Stimulated activated memory B cell treated with anti-CD40 and anti-IgM and Interleukin-4, amounts not matched to agents 10 μg/mL and 1 μg/mL and 100 μg/mL, for 72 hours (primary cell): ENCODE data around the gene KIRREL3.

Experiments
- ATAC-seq: fragments of 150-1000 bp; cut with Tn5 transposase; 2 replicates; pipeline ENCODE4 v1.10.0; 2021
- H3K27ac Mint-ChIP-seq: one replicate; pipeline ENCODE4 v1.8.0; 2022; ENCODE audit warnings: mild to moderate bottlenecking, mixed read lengths
- H3K27me3 Mint-ChIP-seq: one replicate; pipeline ENCODE4 v1.8.0; 2022; ENCODE audit warnings: mixed read lengths
- H3K36me3 Mint-ChIP-seq: one replicate; pipeline ENCODE4 v1.8.0; 2022; ENCODE audit warnings: mixed read lengths
- H3K4me1 Mint-ChIP-seq: one replicate; pipeline ENCODE4 v1.8.0; 2022; ENCODE audit warnings: mixed read lengths
- H3K4me3 Mint-ChIP-seq: one replicate; pipeline ENCODE4 v1.8.0; 2022; ENCODE audit warnings: mild to moderate bottlenecking, moderate library complexity, mixed read lengths
- H3K9me3 Mint-ChIP-seq: one replicate; pipeline ENCODE4 v1.8.0; 2022; ENCODE audit warnings: mixed read lengths

KIRREL3 gene

GRCh38 chr11:127013550-127013949 lies 13.0 kb upstream of the KIRREL3 start:
- Mint-ChIP-seq H3K27ac (no peak overlapping the region), H3K9me3 (no peaks in the 10 kb centered on the region)

GRCh38 chr11:127006311-127006710 lies 5.7 kb upstream of the KIRREL3 start:
- no peak for ATAC-seq
- no peaks in the 10 kb centered on the region for H3K9me3 Mint-ChIP-seq
- peaks cover 7% of the 10 kb centered on the region for H3K27me3 Mint-ChIP-seq
- no peaks in the 10 kb centered on the region for H3K36me3 Mint-ChIP-seq
- H3K27ac Mint-ChIP-seq = no peak overlapping the region
- H3K4me3 Mint-ChIP-seq = no peak overlapping the region
- no peaks in the 10 kb centered on the region for H3K4me1 Mint-ChIP-seq

More at GRCh38 chr11:127013550-127013949, 13.0 kb upstream of the KIRREL3 start:
- no peaks in the 10 kb centered on the region for H3K36me3 Mint-ChIP-seq
- H3K27me3 Mint-ChIP-seq = no peaks in the 10 kb centered on the region
- no peak for ATAC-seq
- no peak overlapping the region for H3K4me3 Mint-ChIP-seq
- H3K4me1 Mint-ChIP-seq = no peaks in the 10 kb centered on the region

- H3K36me3 Mint-ChIP-seq = no peaks in the 10 kb centered on the region
- no peaks in the 10 kb centered on the region for H3K4me1 Mint-ChIP-seq
- no peak overlapping the region for H3K27ac Mint-ChIP-seq
- no peak for ATAC-seq
- no peaks in the 10 kb centered on the region for H3K9me3 Mint-ChIP-seq
- peaks cover 7% of the 10 kb centered on the region for H3K27me3 Mint-ChIP-seq
- no peak overlapping the region for H3K4me3 Mint-ChIP-seq
Measured at GRCh38 chr11:127003260-127003981, 2.9 kb upstream of the KIRREL3 start.

GRCh38 chr11:127002669-127003259 lies 2.2 kb upstream of the KIRREL3 start:
- no peak overlapping the region for H3K4me3 Mint-ChIP-seq
- peaks cover 7% of the 10 kb centered on the region for H3K27me3 Mint-ChIP-seq
- no peaks in the 10 kb centered on the region for H3K4me1 Mint-ChIP-seq
- ATAC-seq = no peak
- no peaks in the 10 kb centered on the region for H3K9me3 Mint-ChIP-seq
- H3K27ac Mint-ChIP-seq = no peak overlapping the region
- H3K36me3 Mint-ChIP-seq = no peaks in the 10 kb centered on the region

GRCh38 chr11:127000981-127001380 lies 411 bp upstream of the KIRREL3 start:
- no peak overlapping the region for H3K4me3 Mint-ChIP-seq
- no peaks in the 10 kb centered on the region for H3K36me3 Mint-ChIP-seq
- H3K27me3 Mint-ChIP-seq = peaks cover 21% of the 10 kb centered on the region
- no peaks in the 10 kb centered on the region for H3K4me1 Mint-ChIP-seq
- no peak for ATAC-seq
- no peaks in the 10 kb centered on the region for H3K9me3 Mint-ChIP-seq
- H3K27ac Mint-ChIP-seq = no peak overlapping the region

GRCh38 chr11:126999366-126999765 lies 1.2 kb downstream of the KIRREL3 start:
- H3K4me1 Mint-ChIP-seq = no peaks in the 10 kb centered on the region
- ATAC-seq = no peak
- no peaks in the 10 kb centered on the region for H3K9me3 Mint-ChIP-seq
- no peak overlapping the region for H3K4me3 Mint-ChIP-seq
- H3K36me3 Mint-ChIP-seq = no peaks in the 10 kb centered on the region
- peaks cover 18% of the 10 kb centered on the region for H3K27me3 Mint-ChIP-seq
- no peak overlapping the region for H3K27ac Mint-ChIP-seq

GRCh38 chr11:126997641-126998040 lies 2.9 kb downstream of the KIRREL3 start:
- Mint-ChIP-seq H3K4me1 (no peaks in the 10 kb centered on the region), H3K36me3 (no peaks in the 10 kb centered on the region), H3K9me3 (no peaks in the 10 kb centered on the region), H3K27ac (no peak overlapping the region), H3K27me3 (peaks cover 18% of the 10 kb centered on the region), H3K4me3 (no peak overlapping the region)
- no peak for ATAC-seq

- no peak overlapping the region for H3K4me3 Mint-ChIP-seq
- peaks cover 18% of the 10 kb centered on the region for H3K27me3 Mint-ChIP-seq
- H3K27ac Mint-ChIP-seq = no peak overlapping the region
- H3K36me3 Mint-ChIP-seq = no peaks in the 10 kb centered on the region
- ATAC-seq = no peak
- no peaks in the 10 kb centered on the region for H3K4me1 Mint-ChIP-seq
- H3K9me3 Mint-ChIP-seq = no peaks in the 10 kb centered on the region
Measured at GRCh38 chr11:126997196-126997595, 3.4 kb downstream of the KIRREL3 start.

- no peaks in the 10 kb centered on the region for H3K4me1 Mint-ChIP-seq
- no peak for ATAC-seq
- H3K36me3 Mint-ChIP-seq = no peaks in the 10 kb centered on the region
- no peaks in the 10 kb centered on the region for H3K9me3 Mint-ChIP-seq
- H3K27ac Mint-ChIP-seq = no peak overlapping the region
- no peak overlapping the region for H3K4me3 Mint-ChIP-seq
- peaks cover 18% of the 10 kb centered on the region for H3K27me3 Mint-ChIP-seq
Measured at GRCh38 chr11:126996036-126996804, 4.3 kb downstream of the KIRREL3 start.

- no peaks in the 10 kb centered on the region for H3K9me3 Mint-ChIP-seq
- H3K27ac Mint-ChIP-seq = no peak overlapping the region
- peaks cover 27% of the 10 kb centered on the region for H3K27me3 Mint-ChIP-seq
- H3K4me1 Mint-ChIP-seq = no peaks in the 10 kb centered on the region
- no peaks in the 10 kb centered on the region for H3K36me3 Mint-ChIP-seq
- H3K4me3 Mint-ChIP-seq = no peak overlapping the region
- ATAC-seq = no peak
Measured at GRCh38 chr11:126993599-126993998, 7.0 kb downstream of the KIRREL3 start.

- Mint-ChIP-seq H3K27ac (no peak overlapping the region), H3K9me3 (no peaks in the 10 kb centered on the region), H3K36me3 (no peaks in the 10 kb centered on the region), H3K27me3 (peaks cover 27% of the 10 kb centered on the region), H3K4me3 (no peak overlapping the region), H3K4me1 (no peaks in the 10 kb centered on the region)
- ATAC-seq = no peak
Measured at GRCh38 chr11:126992804-126993111, 7.8 kb downstream of the KIRREL3 start.

- peaks cover 22% of the 10 kb centered on the region for H3K27me3 Mint-ChIP-seq
- no peak overlapping the region for H3K27ac Mint-ChIP-seq
- no peak overlapping the region for H3K4me3 Mint-ChIP-seq
- H3K9me3 Mint-ChIP-seq = no peaks in the 10 kb centered on the region
- no peaks in the 10 kb centered on the region for H3K4me1 Mint-ChIP-seq
- no peak for ATAC-seq
- no peaks in the 10 kb centered on the region for H3K36me3 Mint-ChIP-seq
Measured at GRCh38 chr11:126992065-126992803, 8.3 kb downstream of the KIRREL3 start.

GRCh38 chr11:126991596-126991995 lies 9.0 kb downstream of the KIRREL3 start:
- H3K4me3 Mint-ChIP-seq = no peak overlapping the region
- ATAC-seq = no peak
- H3K27ac Mint-ChIP-seq = no peak overlapping the region
- no peaks in the 10 kb centered on the region for H3K36me3 Mint-ChIP-seq
- peaks cover 15% of the 10 kb centered on the region for H3K27me3 Mint-ChIP-seq
- no peaks in the 10 kb centered on the region for H3K4me1 Mint-ChIP-seq
- H3K9me3 Mint-ChIP-seq = no peaks in the 10 kb centered on the region

- H3K4me1 Mint-ChIP-seq = no peaks in the 10 kb centered on the region
- H3K27me3 Mint-ChIP-seq = peaks cover 10% of the 10 kb centered on the region
- no peak overlapping the region for H3K4me3 Mint-ChIP-seq
- no peaks in the 10 kb centered on the region for H3K36me3 Mint-ChIP-seq
- no peak overlapping the region for H3K27ac Mint-ChIP-seq
- no peak for ATAC-seq
- H3K9me3 Mint-ChIP-seq = no peaks in the 10 kb centered on the region
Measured at GRCh38 chr11:126990716-126991480, 9.7 kb downstream of the KIRREL3 start.
